GM18519 (cell line): ENCODE data around the gene ZNF385D.
"Not testable (repeated sequence)": the region's sequence is repeated elsewhere in the genome, so short reads cannot be mapped to it uniquely, and the experiment has no call there.

Experiments used
- ATAC-seq: cut with Tn5 transposase; IDR thresholded peaks from one replicate; pipeline ENCODE4 v1.9.1; 2021; ENCODE audit warnings: mild to moderate bottlenecking, moderate library complexity; ENCODE audit not compliant: unreplicated experiment, low FRiP score

The ZNF385D gene

DNA sequence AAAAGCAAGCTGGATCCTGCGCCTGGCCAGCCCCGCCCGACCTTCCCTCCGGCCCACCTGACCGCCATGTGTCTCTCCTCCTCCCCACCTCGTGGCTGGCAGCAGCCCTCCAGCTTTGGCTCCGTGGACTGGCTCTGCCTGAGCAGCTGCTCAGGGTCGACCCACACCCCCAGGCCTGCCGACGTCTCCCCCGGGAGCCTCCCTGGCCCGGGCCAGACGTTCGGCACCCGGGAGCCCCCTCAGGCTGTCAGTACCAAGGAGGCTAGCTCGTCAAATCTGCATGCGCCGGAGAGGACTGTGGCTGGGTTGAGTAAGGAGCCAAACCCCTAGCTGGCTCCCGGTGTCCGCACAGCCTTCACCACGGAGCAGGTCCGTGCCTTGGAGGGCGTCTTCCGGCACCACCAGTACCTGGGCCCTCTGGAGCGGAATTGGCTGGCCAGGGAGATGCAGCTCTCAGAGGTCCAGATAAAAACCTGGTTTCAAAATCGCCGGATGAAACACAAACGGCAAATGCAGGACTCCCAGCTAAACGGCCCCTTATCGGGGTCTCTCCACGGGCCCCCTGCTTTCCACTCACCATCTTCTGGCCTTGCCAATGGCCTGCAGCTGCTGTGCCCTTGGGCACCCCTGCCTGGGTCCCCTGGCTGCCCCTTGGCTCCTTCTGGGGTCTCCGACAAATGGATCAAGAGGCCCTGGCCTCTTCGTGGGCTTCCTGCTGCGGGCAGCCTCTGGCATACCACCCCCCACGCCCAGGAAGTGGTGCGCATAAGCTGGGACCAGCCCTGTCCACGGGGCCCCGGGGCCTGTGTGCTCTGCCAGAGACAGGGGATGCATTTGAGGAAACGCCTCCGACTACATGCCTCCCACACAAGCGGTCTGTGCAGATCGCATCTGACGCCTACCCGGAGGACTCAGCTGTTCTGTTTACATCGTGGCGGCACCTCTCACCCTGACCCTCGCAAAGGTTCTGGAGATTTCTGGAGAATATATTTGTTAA, 345.0 kb downstream of the ZNF385D start:
- no peak for ATAC-seq

DNA sequence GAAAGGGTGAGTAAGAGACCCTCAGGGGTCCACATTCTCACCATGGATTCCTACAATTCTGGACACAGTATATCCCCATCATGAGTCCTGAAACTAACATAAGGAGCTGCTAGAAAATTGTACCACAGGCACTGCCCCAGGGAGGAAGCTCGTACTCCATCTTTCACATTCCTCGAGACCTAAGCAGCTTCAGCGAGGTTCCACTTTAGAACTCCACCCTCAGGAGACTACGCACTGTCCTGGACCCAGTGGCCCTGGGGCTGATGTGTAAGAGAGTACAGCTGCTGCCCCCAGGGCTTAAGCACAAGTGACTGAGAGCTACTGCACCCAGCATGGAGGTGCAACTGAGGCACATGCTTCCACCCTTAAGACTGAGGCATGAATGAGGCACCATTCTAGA, 352.5 kb downstream of the ZNF385D start:
- no peak for ATAC-seq

DNA sequence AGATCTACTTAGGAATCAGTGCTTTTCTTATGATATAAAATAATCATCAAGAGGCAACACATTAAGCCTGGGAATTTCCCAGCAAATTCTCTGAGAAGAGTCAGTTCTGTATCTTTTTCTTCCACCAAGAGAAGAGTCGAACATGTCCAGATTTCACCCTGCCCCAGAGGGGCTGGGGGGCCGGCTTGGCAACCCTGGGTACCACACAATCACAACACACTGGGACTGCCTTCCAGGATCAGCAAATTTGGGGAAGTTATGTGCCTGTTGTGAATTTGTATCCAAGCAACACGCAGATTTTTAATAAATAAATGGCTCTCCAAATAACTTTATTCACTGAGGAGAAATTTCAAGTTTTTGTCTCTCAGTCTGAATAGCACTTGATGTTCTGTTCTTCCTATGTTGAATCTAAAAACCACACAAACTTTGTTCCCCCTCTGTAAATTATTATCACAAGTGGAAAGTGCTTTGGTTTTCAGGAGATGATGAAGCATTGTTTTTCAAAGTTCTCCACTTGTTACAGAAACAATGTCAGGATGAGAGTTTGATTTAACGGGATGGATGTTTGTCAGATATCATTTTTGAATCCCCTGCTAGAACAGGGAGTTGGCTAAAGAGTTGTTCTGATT, 357.2 kb downstream of the ZNF385D start:
- no peak for ATAC-seq

DNA sequence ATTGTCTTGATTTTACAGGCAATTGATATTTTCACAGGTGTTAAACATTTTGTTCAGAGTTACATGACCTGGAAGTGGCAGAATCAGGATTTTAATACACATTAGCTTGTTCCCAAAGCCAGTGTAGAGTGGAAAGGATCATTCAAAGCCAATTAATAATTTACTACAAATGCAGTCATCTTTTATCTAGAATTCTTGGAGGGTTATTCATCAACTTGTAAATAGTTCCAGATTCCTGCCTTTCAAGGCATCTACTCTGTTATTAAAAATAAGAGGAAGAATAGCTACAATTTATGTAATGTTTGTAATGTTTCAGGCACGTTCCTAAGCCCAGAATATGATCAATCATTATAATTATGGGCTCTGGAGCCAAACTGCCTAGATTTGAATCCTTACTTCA, 358.5 kb downstream of the ZNF385D start:
- ATAC-seq, result no peak

DNA sequence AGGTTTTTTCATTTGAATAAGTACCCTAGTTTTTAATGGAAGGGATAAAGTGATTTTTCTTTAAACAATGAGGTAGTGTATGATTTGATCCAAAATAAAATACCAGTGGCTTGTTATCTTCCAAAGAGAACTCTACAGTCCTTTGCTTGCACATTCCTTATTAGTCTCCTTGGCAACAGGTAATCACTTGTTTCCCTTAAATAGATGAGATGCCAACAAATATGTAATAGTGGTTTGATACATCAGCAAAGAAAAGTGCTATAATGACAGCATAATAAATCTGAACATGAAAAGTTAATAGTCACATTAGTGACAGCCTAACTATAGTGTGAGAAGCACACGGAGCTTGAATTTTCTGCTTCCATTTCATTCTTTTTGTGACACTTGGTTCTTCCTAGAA, 360.2 kb downstream of the ZNF385D start:
- no peak for ATAC-seq

DNA sequence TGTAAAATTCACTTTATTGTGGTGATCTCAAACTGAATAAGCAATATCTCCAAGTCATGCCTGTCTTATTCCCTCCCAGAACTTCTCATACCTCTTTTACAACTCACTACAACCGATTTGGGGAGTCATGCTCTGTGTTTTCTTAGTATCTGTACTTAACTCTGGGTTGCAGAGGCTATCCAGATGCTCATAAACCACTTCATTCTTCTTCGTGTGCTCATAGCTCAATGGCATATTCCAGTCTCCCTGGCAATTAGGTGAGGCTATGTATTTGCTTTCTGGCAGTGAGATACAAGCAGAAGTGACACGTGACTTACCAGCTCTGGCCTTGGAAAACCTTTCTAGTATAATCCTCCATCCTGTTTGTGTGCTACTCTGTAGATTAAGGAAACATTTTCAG, 360.9 kb downstream of the ZNF385D start:
- ATAC-seq, result no peak

DNA sequence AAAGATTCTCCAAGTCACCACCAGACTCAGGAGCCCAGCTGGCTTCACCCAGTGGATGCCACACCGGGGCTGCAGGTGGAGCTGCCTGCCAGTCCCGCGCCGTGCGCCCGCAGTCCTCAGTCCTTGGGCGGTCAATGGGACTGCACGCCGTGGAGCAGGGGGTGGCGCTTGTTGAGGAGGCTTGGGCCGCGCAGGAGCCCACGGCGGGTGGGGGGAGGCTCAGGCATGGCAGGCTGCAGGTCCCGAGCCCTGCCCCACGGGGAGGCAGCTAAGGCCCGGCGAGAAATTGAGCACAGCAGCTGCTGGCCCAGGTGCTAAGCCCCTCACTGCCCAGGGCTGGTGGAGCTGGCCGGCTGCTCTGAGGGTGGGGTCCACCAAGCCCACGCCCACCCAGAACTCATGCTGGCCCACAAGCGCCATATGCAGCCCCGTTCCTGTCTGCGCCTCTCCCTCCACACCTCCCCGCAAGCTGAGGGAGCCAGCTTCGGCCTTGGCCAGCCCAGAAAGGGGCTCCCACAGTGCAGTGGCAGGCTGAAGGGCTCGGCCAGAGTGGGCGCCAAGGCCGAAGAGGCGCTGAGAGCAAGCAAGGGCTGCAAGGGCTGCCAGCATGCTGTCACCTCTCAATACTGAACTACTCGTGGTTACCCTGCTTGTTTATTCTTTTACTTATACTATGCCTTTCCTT, 363.7 kb downstream of the ZNF385D start:
- ATAC-seq, result not testable (repeated sequence)

DNA sequence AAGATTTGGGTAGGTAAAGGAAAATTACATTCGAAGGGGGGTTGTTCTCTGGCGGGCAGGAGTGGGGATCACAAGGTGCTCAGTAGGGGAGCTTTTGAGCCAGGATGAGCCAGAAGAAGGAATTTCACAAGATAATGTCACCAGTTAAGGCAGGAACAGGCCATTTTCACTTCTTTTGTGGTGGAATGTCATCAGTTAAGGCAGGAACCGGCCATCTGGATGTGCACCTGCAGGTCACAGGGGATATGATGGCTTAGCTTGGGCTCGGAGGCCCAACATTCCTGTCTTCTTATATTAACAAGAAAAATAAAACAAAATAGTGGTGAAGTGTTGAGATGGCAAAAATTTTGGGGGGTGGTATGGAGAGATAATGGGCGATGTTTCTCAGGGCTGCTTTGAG, 373.0 kb downstream of the ZNF385D start:
- ATAC-seq, result not testable (repeated sequence)

DNA sequence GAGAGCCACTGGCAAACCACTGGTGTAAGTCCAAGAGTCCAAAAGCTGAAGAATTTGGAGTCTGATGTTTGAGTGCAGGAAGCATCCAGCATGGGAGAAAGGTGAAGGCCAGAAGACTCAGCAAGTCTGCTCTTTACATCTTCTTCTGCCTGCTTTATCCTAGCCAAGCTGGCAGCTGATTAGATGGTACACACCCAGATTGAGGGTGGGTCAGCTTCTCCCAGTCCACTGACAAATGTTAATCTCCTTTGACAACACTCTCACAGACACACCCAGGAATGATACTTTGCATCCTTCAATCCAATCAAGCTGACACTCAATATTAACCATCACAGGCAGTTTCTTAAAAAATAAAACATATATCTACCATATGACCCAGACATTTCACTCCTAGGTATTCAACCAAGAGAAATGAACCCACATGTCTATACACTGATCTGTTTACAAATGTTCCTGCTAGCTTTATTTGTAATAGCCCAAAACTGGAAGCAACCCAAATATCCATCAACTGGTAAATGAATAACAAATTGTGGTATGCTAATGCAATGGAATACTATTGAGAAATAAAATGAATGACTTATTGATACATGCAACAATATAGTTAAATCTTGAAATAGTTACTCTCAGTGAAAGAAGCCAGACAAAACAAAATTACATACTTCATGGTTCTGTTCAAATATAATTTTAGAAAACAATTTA, 373.8 kb downstream of the ZNF385D start:
- no peak for ATAC-seq

DNA sequence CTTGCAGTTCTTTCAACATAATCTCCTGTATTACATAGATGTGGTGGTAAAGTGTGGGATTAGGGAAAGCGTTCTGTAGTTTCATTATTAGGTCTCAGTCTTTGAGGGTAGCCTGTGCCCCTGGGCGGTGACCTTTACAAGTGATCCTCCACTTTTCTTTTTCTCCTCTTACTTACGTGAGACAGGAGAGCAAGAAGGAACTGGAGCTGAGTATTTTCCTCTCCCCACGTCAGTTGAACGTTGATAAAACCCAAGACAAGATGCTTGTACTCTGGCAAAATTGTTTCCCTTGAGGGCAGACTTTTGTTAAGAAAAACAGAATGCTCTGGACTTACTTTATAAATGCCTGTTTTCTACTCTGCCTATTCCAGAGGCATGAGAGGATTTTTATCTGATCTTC, 378.7 kb downstream of the ZNF385D start:
- no peak for ATAC-seq
